ENCODE data around the gene IL18RAP.

IL18RAP gene

DNA sequence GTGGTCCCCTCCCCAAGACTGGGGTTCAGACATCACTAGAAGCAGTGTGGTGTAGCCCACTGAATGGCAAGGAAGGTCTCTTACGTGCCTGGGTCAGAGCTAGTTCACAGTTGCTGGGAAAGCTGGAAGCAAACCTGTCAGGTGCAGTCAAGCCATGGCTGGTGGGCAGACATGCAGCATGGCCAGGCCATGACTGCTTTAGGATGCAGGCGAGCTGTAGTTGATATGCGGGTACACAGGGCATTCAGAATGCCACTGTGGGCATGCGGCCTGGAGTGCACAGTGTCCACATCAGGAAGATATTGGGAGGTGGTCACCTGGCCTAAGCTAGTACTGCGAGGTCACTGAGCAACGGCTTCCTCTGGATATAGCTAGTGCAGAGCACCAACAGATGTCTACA, 38.2 kb downstream of the IL18RAP start:
- no peak for DNase-seq

DNA sequence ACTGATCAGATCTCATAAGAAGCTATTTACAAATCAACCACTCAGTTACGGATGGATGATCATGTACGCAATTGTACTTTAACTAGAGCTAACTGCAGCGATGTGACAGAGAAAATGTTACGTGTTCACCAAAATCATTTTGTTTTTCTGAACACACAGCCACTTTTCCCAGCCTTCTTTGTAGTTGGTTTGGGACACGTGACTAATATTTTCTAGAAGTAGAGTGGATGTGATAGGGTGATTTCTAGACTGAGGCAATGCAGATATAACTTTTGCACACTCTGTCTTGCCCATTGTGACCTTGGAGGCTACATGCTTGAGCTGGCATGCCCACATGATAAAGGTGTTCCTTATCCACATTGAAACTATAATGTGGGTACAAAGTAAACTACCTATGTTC, 40.2 kb downstream of the IL18RAP start:
- DNase-seq = no peak

DNA sequence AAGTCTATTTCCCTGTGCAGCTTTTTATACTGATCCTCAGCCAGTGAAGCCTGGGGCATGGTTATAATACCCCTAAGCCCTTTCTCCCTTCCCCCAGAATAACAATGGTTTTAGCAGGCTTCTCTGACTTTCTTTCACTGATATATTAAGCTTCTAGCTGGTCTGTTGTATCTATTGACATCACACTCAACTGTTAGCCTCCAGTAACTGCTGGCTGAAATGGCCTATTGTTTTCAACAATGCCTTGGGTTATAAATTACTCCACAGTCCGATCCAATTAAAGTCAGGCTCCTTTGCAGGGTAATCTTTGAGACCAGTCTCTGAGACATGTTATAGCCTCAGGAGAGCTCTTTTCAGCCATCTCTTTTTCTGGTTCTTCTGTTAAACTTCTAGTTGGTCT, 47.2 kb downstream of the IL18RAP start:
- no peak for DNase-seq

DNA sequence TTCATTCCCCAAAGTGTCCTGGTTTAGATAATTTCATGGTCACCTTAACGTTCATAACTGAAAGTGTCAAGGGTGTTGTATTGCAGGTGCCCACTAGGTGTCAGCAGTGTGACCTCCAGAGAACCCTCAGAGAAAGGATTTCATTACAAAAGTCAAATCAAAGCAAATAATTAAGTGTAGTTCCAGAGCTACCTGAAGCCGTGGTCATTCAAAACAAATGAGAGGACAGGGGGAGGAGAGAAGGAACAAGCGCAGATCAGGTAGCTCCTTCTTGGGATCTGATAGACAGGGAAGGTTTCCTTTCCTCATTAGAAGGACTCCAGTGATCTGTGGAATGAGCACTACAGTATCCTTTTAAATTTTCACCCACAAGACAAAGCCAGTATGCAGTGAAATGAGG, 50.1 kb downstream of the IL18RAP start, which contains the start of gene SLC9A4:
SLC9A4 (plus strand) TSS at position 207 of the 400 bp plus-strand sequence. CDS start 534 bp downstream, outside the sequence.
- DNase-seq = peak; percentile 25 to 43

DNA sequence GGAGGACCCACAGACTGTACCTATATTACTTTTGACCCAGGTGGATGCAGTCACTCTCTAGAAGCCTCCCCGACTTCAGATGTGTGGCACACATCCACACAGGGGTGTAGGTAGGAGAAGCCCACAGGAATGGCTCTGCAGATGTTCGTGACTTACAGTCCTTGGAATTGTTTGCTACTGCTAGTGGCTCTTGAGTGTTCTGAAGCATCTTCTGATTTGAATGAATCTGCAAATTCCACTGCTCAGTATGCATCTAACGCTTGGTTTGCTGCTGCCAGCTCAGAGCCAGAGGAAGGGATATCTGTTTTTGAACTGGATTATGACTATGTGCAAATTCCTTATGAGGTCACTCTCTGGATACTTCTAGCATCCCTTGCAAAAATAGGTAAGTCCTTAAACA, 50.7 kb downstream of the IL18RAP start:
- DNase-seq = no peak

DNA sequence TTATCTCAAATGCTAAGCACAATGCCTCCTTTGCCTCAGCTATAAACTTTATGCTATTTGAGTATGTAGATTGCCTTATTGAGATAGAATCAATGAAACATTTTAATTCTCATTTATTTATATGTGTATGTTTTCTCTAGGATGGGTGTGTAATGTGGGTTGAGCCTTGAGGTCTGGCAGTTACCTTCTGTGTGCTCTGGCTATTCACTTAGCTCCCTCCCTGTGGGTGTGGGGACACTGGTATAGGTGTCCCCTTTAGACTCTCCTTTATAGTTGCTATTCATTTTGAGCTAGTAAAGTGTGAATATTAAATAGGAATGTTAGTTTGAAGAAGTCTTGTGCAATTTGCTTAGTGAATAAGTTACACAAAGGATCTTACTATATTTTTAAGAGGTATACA, 51.8 kb downstream of the IL18RAP start:
- no peak for DNase-seq

DNA sequence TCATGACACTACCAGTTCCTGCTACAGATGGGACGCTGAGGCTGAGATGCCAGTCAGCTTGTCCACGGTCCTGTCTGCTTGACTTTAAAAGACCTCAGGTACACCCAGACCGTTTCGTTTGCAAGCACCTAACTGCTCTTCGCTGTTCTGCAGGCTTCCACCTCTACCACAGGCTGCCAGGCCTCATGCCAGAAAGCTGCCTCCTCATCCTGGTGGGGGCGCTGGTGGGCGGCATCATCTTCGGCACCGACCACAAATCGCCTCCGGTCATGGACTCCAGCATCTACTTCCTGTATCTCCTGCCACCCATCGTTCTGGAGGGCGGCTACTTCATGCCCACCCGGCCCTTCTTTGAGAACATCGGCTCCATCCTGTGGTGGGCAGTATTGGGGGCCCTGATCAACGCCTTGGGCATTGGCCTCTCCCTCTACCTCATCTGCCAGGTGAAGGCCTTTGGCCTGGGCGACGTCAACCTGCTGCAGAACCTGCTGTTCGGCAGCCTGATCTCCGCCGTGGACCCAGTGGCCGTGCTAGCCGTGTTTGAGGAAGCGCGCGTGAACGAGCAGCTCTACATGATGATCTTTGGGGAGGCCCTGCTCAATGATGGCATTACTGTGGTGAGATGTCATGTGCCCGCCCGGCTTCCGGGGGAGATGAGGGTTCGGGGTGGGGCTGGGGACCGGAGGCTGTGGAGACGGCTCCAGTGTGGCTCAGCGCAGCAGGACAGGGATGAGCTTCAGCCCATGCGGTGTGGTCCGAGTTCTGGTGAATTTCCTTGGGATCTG, 55.9 kb downstream of the IL18RAP start:
- no peak for DNase-seq

DNA sequence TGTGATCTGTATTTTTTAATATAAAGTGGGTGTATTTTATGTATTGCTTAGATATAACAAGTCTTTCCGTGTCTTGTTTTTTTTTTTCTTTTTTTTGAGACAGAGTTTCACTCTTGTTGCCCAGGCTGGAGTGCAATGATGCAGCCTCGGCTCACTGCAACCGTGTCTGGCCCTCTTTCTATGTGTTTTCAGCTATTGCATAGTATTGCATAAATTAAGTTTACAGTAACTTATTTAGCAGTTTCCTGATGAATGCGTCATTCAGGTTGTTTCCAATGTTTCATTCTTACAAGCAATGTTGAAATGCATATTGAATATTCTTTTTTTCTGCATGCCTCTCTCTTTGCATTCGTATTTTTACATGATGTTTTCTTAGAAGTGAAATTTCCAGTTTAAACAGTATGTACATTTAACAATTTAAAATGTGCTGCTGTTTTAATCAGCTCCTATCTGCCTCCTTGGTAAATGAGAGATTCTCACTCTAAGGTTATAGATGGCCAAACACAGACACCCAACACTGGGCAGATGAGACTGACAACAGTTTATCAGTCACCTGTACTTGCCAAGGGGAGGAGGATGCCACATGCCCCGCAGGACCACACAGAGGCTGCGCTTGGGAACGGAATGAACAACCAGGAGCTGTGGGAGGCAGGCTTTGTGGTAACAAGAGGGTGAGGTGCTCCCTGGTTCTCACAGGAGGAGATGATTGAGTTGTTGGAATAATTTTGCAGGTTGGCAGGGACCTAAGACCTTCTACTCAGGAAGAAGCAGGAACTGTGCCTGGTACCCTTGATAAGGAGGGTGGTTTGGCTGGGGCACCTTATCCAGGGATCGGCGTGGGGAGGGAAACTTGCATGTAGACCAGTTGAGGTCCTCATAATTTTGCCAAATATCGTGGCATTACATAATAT, 57.6 kb downstream of the IL18RAP start:
- DNase-seq = no peak

DNA sequence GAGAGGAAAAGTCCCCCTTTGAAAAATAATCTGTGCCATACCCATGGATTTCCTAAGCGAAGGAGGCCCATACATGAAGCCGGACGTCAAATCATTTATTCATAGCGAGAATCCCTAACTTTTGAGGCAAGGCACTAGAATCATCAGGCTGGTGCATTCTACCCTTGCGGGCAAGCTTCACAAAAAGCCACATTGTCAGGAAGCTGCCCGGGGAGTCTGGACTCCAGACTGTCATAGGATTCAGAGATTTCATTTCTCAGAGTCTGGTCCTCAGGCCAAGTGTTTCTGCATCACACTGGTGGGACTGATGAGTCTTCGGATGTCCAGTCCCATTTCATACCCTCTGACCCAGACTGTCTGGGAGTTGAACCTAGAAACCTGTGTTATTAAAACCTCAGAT, 59.0 kb downstream of the IL18RAP start:
- no peak for DNase-seq

DNA sequence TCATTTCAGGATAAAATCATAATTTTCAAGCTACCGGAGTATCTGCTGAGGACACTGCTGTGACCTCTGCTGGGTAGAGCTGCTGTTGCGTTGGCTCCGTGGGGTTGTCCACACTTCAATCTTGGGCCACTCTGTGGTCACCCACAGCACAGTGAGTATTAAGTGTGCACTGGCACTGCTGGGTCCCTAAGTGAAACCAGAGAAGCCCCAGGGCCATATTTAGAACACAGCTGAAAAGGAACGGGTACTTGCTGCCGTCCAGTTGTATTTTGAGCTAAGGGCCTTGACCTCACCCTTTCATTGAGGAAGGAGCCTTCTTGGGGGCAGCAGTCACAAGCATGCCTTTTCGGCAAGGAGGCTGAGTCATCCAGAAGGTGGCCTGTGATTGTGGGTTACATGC, 60.1 kb downstream of the IL18RAP start:
- no peak for DNase-seq

DNA sequence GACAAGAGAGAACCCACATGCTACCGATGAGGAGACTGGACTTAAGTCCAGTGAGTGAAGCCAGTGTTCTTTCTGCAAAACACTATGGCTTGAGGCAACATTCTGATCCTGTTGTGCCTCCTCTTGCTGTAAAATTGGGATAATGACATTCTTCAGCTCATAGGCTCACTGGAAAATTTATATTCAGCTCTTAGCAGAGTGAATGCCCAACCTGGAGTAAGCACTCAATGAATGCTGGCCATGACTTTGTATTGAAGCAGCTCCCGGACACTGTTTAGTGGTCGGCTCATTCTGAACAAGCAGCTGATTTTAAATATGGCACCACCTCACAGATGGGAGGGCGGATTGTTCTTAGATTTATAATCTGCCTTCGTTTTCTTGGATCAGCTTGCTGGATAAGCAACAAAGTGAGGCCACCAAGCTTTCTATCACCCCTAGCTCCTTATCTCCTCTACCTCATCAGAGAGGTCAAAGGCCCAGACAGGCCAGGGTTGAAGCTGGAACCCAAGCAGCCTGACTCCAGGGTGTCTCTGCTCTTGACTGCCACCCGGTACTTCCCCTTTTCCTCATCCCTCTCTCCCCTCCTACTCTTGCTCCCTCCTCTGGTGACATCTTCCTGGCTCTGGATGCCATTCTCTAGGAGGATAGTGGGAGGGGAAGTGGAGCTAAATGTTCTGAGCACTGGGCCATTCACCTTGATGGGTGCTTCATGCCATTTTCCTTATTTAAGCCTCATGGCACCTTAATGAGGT, 61.5 kb downstream of the IL18RAP start:
- no peak for DNase-seq

DNA sequence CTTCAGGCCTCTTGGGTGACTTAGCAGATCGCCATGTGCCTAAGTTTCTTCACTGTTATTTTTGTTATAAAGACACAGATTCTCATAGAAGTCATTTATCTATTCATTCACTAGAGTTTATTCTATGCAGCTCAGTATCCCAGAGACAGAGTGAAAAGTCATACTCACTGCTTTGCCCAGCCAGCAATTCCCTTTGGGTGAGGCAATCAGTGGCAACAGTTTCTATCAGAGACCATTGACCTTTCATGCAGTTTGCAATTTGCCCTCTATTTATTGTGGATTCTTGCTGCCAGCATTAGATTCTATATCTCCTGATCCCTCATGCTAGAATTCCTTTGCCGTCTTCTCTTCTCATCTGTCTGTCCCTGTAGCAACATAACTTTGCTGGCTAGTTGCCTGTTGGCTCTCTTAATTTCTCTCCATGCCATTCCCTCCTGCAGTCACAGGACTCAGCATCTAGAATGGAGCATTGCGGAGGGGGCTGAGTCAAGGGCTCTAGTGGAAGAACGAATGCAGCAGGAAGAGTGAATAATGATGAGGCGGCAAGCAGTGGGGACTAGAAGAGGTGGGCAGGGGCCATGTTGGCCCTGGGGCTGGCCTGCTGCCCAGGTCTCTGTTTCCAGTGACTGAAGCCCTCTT, 62.3 kb downstream of the IL18RAP start:
- no peak for DNase-seq

DNA sequence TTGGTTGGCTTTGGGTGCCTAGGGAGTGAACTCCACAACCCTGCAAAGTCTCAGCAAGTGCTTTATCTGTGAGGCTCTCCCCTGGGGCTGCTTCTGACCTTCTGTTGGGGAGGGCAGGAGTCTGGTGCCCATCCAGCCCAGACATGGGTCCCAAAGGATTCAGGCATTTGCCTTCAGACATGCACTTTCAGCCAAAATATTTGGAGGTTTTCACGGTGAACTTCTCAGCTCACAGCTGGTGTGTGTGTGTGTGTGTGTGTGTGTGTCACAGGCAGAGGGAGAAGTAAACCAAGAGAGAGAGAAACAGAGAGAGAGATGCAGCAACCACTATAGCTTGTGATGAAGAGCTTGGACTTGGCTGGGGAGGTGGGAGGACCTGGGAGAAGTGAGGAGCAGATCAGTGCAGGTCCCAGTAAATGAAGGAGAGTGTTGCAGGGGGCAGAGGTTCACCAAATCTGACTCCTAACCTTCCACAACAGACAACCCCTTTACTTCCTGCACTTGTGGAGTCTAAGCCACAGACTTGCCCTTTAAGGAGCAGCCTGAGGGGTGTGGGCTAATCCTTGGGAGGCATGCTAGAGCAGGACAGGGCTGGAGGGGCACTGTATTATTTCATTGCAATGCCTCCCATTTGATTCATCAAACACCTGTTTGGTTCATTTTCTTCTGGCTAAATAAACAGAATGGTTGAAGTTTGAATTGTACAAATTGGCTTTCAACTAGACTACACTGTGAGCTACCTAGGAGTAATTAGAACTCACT, 64.2 kb downstream of the IL18RAP start:
- no peak for DNase-seq

DNA sequence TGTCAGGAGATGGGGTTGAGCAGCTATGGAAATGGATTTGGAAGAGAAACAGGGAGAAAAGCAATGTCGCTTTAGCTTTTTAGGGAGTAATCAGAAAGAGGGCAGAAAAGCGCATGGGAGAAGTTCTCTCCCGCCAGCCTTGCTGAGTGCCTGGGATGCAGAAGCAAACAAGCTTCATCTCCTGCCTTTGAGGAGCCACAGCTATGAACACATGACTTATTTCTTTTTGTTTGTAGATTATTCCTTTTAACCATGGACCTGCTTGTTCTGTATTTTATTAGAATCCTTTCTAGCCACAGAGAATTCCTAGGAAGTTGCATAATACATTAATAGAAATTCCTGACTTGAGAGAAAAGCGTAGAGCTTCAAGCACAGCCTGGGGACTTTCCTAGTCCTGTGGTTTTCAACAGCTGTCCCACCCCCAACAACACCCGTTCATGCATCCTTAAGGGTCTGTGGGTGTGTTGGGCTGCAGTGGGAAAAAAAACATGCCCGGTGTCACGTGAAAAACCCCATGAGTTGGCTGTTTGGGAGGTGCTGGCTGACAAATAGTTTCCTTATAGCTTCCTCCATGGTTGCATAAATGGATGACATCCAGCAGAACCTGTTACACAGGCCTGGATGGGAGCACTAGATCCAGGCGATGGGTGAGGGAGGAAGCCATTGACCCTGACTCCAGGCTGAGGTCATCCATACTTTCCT, 65.0 kb downstream of the IL18RAP start:
- DNase-seq = peak; percentile 58 to 69

DNA sequence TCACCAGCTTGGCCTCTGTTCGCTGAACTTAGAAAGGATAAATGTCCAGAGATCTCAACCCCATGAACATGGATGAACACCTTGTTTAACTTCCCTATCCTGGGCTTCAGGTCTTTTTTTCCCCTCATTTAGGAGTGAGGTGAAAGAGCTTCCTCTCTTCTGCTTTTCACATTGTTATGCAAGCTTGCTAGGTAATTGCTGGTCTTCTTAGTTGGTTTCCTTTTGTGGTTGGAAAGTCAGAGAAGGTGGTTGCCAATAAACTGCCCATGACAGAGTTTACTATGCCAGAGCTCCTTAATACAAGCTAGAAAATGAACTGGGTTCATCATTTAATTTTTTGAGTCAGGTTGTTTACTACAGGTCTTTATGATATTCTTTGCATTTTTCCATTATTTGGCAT, 66.7 kb downstream of the IL18RAP start:
- no peak for DNase-seq

DNA sequence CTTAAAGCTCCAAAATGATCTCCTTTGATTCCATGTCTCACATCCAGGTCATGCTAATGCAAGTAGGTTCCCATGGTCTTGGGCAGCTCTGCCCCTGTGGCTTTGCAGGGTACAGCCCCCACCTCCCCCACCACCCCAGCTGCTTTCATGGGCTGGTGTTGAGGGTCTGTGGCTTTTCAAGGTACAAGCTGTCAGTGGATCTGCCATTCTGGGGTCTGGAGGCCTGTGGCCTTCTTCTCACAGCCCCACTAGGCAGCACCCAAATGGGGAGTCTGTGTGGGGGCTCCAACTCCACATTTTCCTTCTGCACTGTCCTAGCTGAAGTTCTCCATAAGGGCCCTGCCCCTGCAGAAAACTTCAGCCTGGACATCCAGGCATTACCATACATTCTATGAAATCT, 69.0 kb downstream of the IL18RAP start:
- no peak for DNase-seq

DNA sequence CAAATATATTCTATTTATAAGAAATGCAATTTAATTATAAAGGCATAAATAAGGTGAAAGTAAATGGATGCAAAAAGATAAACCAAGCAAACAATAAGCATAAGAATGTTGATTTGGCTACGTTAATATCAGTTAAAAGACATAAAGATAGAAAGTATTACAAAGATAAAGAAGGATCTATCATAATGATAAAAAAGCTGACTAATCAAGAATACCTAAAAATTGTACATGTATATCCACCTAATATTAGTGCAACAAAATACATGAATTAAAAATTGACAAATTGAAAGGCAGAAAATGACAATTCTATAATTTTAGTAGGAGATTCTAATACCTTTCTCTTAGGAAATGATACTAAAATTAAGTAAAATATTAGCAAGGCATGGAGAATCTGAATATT, 71.6 kb downstream of the IL18RAP start:
- DNase-seq = no peak

DNA sequence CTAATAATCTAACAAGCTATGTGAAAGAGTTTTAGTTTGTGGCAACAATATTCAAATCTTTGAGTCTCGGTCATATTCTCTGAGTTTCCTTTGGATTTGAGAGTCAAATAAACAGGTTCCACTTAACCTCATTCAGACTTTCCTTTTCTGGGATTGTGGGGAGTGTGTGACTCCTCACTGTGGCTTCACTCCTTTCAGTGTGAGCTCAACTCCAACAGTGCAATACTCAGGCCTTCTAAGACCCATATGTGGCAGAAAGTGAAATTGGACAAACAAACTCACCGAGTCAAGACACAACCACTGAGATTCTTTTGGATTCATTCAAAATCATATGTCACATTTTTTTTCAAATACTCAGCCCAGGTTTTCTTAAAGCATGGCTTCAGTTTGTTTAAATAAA, 75.5 kb downstream of the IL18RAP start:
- no peak for DNase-seq

DNA sequence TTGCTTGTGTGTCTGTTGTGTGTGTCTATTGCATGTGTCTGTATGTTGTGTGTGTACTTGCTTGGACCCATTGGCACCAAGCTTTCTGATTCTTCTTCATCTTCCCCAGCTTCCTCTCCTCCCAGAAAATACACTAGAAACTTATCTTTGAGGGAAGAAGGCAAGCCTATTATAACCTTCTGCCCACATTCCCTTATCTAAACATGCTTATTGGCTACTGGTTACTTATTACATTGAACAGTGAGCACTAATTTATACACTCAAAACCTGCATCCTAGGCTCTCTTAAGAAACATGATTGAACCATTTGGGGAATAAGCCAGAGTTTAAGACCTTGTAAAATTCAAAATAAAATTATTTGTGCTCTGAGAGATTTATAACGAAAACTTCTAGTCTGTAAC, 76.6 kb downstream of the IL18RAP start:
- no peak for DNase-seq

Measured in inflammatory macrophage (primary cell).